ENCODE data around the gene TRAPPC6A. TPM values are rescaled to one million over a fixed set of nuclear protein-coding genes. Genes with fewer than 3 reads are reported as not detected.

TRAPPC6A gene
- total and polyA plus RNA-seq, 9 of the 15 experiments (the other 6 are each of a cell fraction or from before 2014, with no cell fraction given), result 0.82 to 23.6 (median 11.6) TPM

DNA sequence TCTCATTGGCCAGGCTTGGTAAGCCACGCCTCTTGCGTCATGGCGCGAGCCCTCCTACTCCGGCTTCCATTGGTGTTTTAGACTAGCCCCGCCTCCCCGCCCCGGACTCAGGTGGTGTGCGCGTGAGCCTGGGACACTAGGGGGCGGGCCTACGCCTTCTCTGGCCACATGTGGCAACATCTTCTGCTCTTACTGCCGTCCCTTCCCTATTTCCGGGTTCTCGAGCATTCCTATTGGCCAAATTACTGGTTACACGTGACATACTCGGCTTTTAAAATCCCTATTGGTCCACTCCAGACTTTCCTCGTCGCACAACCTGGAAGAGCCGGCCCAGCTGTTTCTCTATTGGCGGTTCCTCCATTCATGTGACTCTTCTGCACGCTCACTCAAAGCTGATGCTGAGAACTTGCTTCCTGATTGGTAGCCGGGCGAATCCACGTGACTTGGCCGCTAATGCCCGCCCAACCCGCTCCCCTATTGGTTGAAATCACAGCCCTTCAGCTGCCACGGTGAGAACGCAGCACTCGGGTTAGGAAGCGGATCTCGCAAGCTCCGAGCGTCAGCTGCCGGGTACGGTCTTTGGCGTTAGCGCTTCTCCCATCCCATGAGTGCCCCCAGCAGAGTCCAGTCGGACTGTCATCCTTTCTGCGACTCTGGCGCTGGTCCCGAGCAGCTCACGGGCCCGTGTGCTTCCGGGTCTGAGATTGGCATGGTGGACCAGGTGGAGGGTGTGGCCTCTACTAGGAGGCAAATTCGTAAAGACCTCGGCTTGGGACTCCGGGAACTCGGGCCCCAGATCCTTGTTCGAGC lies 430 bp upstream of the TRAPPC6A start, which contains the start of gene BLOC1S3 (continued):
- no peak for TF ChIP-seq ETV6 (IDR thresholded peaks at IDR 0.05; ENCODE audit: borderline replicate concordance in 1 of 2, low read depth in 2 of 2, low read length in 1 of 2)
- TF ChIP-seq ETV6 (CRISPR knock-in tag; IDR thresholded peaks at IDR 0.05; ENCODE audit: borderline replicate concordance), result no peak
- TF ChIP-seq ZNF184 (CRISPR knock-in tag; IDR thresholded peaks at IDR 0.05), result no peak
- no peak for TF ChIP-seq THRB (CRISPR knock-in tag; conservative IDR thresholded peaks at IDR 0.05)
- TF ChIP-seq ZNF609 (CRISPR knock-in tag; IDR thresholded peaks at IDR 0.05; ENCODE audit: borderline replicate concordance), result no peak; the same call in 1 of the 2 replicates
- no peak for TF ChIP-seq SETDB1 (IDR thresholded peaks at IDR 0.05; ENCODE audit: low read length)
- TF ChIP-seq, protein P1, sequence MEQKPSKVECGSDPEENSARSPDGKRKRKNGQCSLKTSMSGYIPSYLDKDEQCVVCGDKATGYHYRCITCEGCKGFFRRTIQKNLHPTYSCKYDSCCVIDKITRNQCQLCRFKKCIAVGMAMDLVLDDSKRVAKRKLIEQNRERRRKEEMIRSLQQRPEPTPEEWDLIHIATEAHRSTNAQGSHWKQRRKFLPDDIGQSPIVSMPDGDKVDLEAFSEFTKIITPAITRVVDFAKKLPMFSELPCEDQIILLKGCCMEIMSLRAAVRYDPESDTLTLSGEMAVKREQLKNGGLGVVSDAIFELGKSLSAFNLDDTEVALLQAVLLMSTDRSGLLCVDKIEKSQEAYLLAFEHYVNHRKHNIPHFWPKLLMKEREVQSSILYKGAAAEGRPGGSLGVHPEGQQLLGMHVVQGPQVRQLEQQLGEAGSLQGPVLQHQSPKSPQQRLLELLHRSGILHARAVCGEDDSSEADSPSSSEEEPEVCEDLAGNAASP (IDR thresholded peaks at IDR 0.05), result no peak
- no peak for TF ChIP-seq RBM39 (optimal IDR thresholded peaks at IDR 0.05; ENCODE audit: low read depth, low read length)
- TF ChIP-seq BDP1 (IDR thresholded peaks at IDR 0.05; ENCODE audit: insufficient read depth, insufficient read length), result no peak
- TF ChIP-seq FOXK2 (conservative IDR thresholded peaks at IDR 0.05 in 1 of 2, IDR thresholded peaks at IDR 0.05 in 1 of 2; ENCODE audit: low read depth in 2 of 2), result peak; percentile 98 to 99
- TF ChIP-seq ILK (tag; IDR thresholded peaks at IDR 0.05; ENCODE audit: borderline replicate concordance, low read depth), result no peak
- TF ChIP-seq ZNF644 (tag; IDR thresholded peaks at IDR 0.05; ENCODE audit: low read depth), result no peak
- peak; percentile 67 for TF ChIP-seq HNRNPLL (IDR thresholded peaks at IDR 0.05; ENCODE audit: low read depth, low read length, poor library complexity, severe bottlenecking)
- TF ChIP-seq FOXJ3 (CRISPR knock-in tag; IDR thresholded peaks at IDR 0.05), result no peak
- TF ChIP-seq, protein P2, sequence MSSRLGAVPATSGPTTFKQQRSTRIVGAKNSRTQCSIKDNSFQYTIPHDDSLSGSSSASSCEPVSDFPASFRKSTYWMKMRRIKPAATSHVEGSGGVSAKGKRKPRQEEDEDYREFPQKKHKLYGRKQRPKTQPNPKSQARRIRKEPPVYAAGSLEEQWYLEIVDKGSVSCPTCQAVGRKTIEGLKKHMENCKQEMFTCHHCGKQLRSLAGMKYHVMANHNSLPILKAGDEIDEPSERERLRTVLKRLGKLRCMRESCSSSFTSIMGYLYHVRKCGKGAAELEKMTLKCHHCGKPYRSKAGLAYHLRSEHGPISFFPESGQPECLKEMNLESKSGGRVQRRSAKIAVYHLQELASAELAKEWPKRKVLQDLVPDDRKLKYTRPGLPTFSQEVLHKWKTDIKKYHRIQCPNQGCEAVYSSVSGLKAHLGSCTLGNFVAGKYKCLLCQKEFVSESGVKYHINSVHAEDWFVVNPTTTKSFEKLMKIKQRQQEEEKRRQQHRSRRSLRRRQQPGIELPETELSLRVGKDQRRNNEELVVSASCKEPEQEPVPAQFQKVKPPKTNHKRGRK (tag; IDR thresholded peaks at IDR 0.05), result no peak
- no peak for TF ChIP-seq ZNF589 (CRISPR knock-in tag; IDR thresholded peaks at IDR 0.05; ENCODE audit: low read depth)

Measured in K562 (cell line).